Caco-2 (cell line): ENCODE measurements around the gene NGEF. TPM values are rescaled to one million over a fixed set of nuclear protein-coding genes. Genes with fewer than 3 reads are reported as not detected.

ENCODE experiments used
- BruUV-seq: library from RNA; stranded (reverse); fragments of 400-500 nt; replicated peaks from 2 replicates; lab custom pipeline; 2021; lab: Mats Ljungman, UMichigan
- CTCF ChIA-PET: fragments of 300-600 bp; sonication (Branson Sonifier 250); formaldehyde crosslinking; loops from one replicate; lab custom pipeline; 2022; ENCODE audit warnings: antibody characterized with exemption; lab: Charles Lee
- POLR2A ChIA-PET: fragments of 300-600 bp; sonication (Branson Sonifier 250); formaldehyde crosslinking; loops from one replicate; lab custom pipeline; 2022; ENCODE audit warnings: antibody characterized with exemption; lab: Charles Lee
- DNase-seq, 2 experiments: peaks; one replicate each; pipeline versions ENCODE4 v3.0.0 to v3.0.0-alpha.2; 2020 to 2022
- H3K27me3 ChIP-seq: replicated peaks from 2 replicates; pipeline ENCODE4 v1.6.0; 2011; ENCODE audit warnings: low read length; ENCODE audit not compliant: control insufficient read depth, insufficient read depth
- H3K36me3 ChIP-seq: 2 replicates; pipeline ENCODE4 v1.5.1; 2011; ENCODE audit warnings: low read length; ENCODE audit not compliant: control insufficient read depth, insufficient read depth
- H3K4me1 ChIP-seq: fragments of 250-450 bp; sonication (Bioruptor Pico); 2 replicates; pipeline ENCODE4 v1.5.1; 2020; ENCODE audit warnings: mild to moderate bottlenecking
- H3K4me3 ChIP-seq: 2 replicates; pipeline ENCODE4 v1.5.1; 2011; ENCODE audit warnings: low read depth, mild to moderate bottlenecking, control low read depth, low read length
- H3K9me3 ChIP-seq: fragments of 250-450 bp; sonication (Bioruptor Pico); 2 replicates; pipeline ENCODE4 v1.5.1; 2020; ENCODE audit warnings: mild to moderate bottlenecking, moderate library complexity
- H3K27ac Mint-ChIP-seq: one replicate; pipeline ENCODE4 v1.8.0; 2022; ENCODE audit warnings: mixed read lengths; ENCODE audit not compliant: unreplicated experiment
- H3K27me3 Mint-ChIP-seq: one replicate; pipeline ENCODE4 v1.8.0; 2022; ENCODE audit warnings: mixed read lengths; ENCODE audit not compliant: insufficient read depth, unreplicated experiment
- H3K36me3 Mint-ChIP-seq: one replicate; pipeline ENCODE4 v1.8.0; 2022; ENCODE audit warnings: mild to moderate bottlenecking, mixed read lengths; ENCODE audit not compliant: insufficient read depth, unreplicated experiment
- H3K4me1 Mint-ChIP-seq: one replicate; pipeline ENCODE4 v1.8.0; 2022; ENCODE audit warnings: low read depth, mixed read lengths; ENCODE audit not compliant: unreplicated experiment
- H3K4me3 Mint-ChIP-seq: one replicate; pipeline ENCODE4 v1.8.0; 2022; ENCODE audit warnings: mild to moderate bottlenecking, moderate library complexity, mixed read lengths; ENCODE audit not compliant: unreplicated experiment
- H3K9me3 Mint-ChIP-seq: one replicate; pipeline ENCODE4 v1.8.0; 2022; ENCODE audit warnings: mixed read lengths; ENCODE audit not compliant: unreplicated experiment
- intact Hi-C: fragments of 100-400 bp; cut with micrococcal nuclease; formaldehyde crosslinking; loops from one replicate; pipeline ENCODE4 v1.10.0; 2022; ENCODE audit not compliant: unreplicated experiment
- total RNA-seq: library from RNA; stranded (reverse); gene quantifications from 2 replicates; pipeline ENCODE4 v1.2.3, GENCODE V29; 2022
- TF ChIP-seq, protein P1 (sequence below), 2 experiments: fragments of 200-600 bp in 1 of 2; IDR thresholded peaks; 1 replicate in 1 of 2; 2 replicates in 1 of 2; pipeline versions ENCODE4 v1.5.1 to v1.8.0; 2011 to 2022; ENCODE audit warnings: antibody characterized with exemption in 1 of 2, control low read depth in 1 of 2, inconsistent platforms in 1 of 2, low read depth in 1 of 2, low read length in 1 of 2, mild to moderate bottlenecking in 1 of 2, moderate library complexity in 1 of 2; ENCODE audit not compliant: insufficient read depth in 1 of 2, severe bottlenecking in 1 of 2, unreplicated experiment in 1 of 2

The NGEF gene
- total RNA-seq, 1 experiment from 2014 or later = 0.77 TPM

DNA sequence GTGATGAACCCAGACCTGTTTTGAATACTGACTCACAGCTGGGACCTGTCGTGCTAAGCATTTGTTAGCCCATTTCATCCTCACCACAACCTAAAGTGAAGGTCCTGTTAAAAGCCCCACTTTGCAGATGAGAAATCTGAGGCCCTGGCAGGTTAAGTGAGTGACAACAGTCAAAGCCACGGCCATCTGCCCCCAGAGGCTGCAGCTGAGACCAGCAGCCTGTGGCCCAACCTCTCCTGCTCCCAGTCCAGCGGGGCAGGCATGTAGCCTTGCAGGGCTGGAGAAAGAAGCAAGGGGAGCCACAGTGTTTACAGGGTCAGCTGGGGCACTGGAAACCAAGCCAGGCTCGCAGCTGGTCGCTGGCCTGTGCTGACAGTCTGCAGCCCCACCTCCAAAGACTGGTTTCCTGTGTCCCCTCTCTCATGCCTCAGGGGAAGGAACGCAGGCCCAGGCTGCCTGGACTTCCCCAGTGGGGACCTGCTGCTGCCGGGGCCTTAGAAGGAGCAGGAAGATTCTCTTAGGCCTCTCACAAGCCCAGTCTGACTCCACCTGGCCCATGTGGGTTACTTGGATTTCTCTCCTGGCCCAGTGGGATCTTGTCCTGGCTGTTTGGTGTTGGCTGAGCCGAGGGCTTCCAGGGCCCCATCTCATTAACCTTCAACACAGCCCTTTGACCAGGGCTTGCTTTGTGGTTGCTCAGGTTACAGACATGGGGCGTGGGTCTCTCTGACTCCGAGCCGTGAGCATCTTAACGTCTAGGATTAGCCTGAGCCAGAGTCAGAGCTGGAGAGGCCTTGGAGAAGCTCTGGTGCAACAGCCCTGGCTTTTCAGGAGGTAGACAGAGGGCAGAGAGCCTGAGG, 48.8 kb upstream of the NGEF start:
- TF ChIP-seq, protein P1, sequence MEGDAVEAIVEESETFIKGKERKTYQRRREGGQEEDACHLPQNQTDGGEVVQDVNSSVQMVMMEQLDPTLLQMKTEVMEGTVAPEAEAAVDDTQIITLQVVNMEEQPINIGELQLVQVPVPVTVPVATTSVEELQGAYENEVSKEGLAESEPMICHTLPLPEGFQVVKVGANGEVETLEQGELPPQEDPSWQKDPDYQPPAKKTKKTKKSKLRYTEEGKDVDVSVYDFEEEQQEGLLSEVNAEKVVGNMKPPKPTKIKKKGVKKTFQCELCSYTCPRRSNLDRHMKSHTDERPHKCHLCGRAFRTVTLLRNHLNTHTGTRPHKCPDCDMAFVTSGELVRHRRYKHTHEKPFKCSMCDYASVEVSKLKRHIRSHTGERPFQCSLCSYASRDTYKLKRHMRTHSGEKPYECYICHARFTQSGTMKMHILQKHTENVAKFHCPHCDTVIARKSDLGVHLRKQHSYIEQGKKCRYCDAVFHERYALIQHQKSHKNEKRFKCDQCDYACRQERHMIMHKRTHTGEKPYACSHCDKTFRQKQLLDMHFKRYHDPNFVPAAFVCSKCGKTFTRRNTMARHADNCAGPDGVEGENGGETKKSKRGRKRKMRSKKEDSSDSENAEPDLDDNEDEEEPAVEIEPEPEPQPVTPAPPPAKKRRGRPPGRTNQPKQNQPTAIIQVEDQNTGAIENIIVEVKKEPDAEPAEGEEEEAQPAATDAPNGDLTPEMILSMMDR (IDR thresholded peaks at IDR 0.05; ENCODE audit: insufficient read depth in 1 of 2, low read depth in 1 of 2, low read length in 1 of 2, severe bottlenecking in 1 of 2, unreplicated experiment in 1 of 2) = peak in 1 of 2 experiments; percentile 19
- Histone ChIP-seq H3K27me3 (no peaks in the 10 kb centered on the region; the same call in 1 of the 2 replicates), H3K9me3 (no peaks in the 10 kb centered on the region), H3K4me3 (no peak overlapping the region), H3K4me1 (no peaks in the 10 kb centered on the region), H3K36me3 (no peaks in the 10 kb centered on the region)
- intact Hi-C loops = no loop called here
- Mint-ChIP-seq H3K4me3 (no peak overlapping the region), H3K36me3 (no peaks in the 10 kb centered on the region), H3K4me1 (no peaks in the 10 kb centered on the region), H3K27me3 (no peaks in the 10 kb centered on the region), H3K27ac (no peak overlapping the region), H3K9me3 (no peaks in the 10 kb centered on the region)
- peak in 1 of 2 experiments; percentile 14 for DNase-seq
- ChIA-PET CTCF (no interaction called here), POLR2A (no interaction called here)
- no TSS peak for BruUV-seq

DNA sequence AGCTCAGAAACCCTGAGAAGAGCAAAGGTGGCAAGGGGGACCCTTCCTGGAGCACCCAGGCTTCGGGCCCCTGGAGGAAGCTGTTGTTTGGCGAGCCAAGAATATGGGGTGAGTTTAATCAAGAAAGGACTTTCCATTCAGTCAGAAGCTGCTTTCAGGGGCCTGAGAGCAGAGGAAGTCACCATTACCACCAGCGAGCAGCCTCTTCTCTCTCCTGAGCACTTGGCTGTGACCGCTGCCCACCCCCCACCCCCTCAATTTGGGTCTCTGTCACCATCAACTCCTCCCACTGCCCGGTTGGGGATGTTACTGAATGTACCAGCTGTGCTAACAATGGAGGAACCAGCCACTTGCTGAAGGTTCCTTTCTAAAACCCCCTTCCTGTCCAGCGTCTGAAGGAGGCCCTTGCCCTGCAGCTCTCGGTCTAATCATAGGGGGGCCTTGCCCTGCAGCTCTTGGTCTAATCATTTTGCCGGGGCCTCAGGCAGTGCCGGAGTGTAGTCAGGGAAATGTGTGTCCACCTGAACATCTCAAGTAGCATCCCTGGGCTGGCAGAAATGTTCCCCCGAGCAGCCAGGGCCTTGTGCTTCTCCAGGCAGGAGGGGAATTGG, 48.0 kb upstream of the NGEF start:
- Histone ChIP-seq H3K9me3 (no peaks in the 10 kb centered on the region), H3K4me1 (no peaks in the 10 kb centered on the region), H3K36me3 (no peaks in the 10 kb centered on the region), H3K27me3 (no peaks in the 10 kb centered on the region), H3K4me3 (no peak overlapping the region)
- Mint-ChIP-seq H3K9me3 (no peaks in the 10 kb centered on the region), H3K36me3 (no peaks in the 10 kb centered on the region), H3K27ac (no peak overlapping the region), H3K27me3 (no peaks in the 10 kb centered on the region), H3K4me3 (no peak overlapping the region), H3K4me1 (no peaks in the 10 kb centered on the region)
- ChIA-PET POLR2A (no interaction called here), CTCF (interaction anchor here (0.6 to 0.7 kb wide), 2 partner anchors 8 to 131 kb away, joined by 3 read pairs; no protein-coding TSS in a partner anchor)
- TF ChIP-seq, protein P1 (IDR thresholded peaks at IDR 0.05; ENCODE audit: insufficient read depth in 1 of 2, low read depth in 1 of 2, low read length in 1 of 2, severe bottlenecking in 1 of 2, unreplicated experiment in 1 of 2) = no peak
- intact Hi-C loops = no loop called here
- BruUV-seq = no TSS peak
- DNase-seq = no peak

- no peak overlapping the region for H3K4me3 Mint-ChIP-seq
These were observed 47.5 kb upstream of the NGEF start for GRCh38 chr2:233060501-233060979.

More at GRCh38 chr2:233060501-233060979, 47.5 kb upstream of the NGEF start:
- Histone ChIP-seq H3K9me3 (no peaks in the 10 kb centered on the region), H3K27me3 (no peaks in the 10 kb centered on the region), H3K4me1 (no peaks in the 10 kb centered on the region), H3K36me3 (no peaks in the 10 kb centered on the region), H3K4me3 (no peak overlapping the region)
- ChIA-PET CTCF (interaction anchor here (0.6 to 0.7 kb wide), 3 partner anchors 7 to 228 kb away, joined by 3 read pairs; no protein-coding TSS in a partner anchor), POLR2A (no interaction called here)
- DNase-seq = no peak
- BruUV-seq = no TSS peak
- Mint-ChIP-seq H3K9me3 (no peaks in the 10 kb centered on the region), H3K4me1 (no peaks in the 10 kb centered on the region), H3K27ac (no peak overlapping the region), H3K27me3 (peaks cover 4% of the 10 kb centered on the region), H3K36me3 (no peaks in the 10 kb centered on the region)
- TF ChIP-seq, protein P1 (IDR thresholded peaks at IDR 0.05; ENCODE audit: insufficient read depth in 1 of 2, low read depth in 1 of 2, low read length in 1 of 2, severe bottlenecking in 1 of 2, unreplicated experiment in 1 of 2) = no peak
- intact Hi-C loops = no loop called here
